Lung microvascular endothelial cell (primary cell): Measurements from ENCODE around the gene OR10G8. TPM values are rescaled to one million over a fixed set of nuclear protein-coding genes. Genes with fewer than 3 reads are reported as not detected.

Experiments used
- DNase-seq, 2 donors: peaks; one replicate each; pipeline versions ENCODE4 v3.0.0 to v3.0.0-alpha.2; 2010; ENCODE audit warnings: low read depth in 2 of 2
- total RNA-seq: library from RNA; depleted of rRNA; stranded (reverse); fragments of >200 nt; gene quantifications from 2 replicates; pipeline ENCODE4 v1.2.1, GENCODE V29; 2014

The OR10G8 gene
- total RNA-seq, 1 donor from 2014 or later, result not detected

GRCh38 chr11:124077266-124077665 is 50.7 kb downstream of the OR10G8 start:
- no peak for DNase-seq

GRCh38 chr11:124078591-124078990 is 52.0 kb downstream of the OR10G8 start:
- DNase-seq, result no peak

- DNase-seq, result no peak
Observed at GRCh38 chr11:124079631-124080326, 53.2 kb downstream of the OR10G8 start.

Other genes with a start within 250 kb of the OR10G8 start
- not detected in 2 replicates for gene OR6M1, start 220.4 kb upstream of the OR10G8 start, total RNA-seq
- gene TMEM225, start 141.1 kb upstream of the OR10G8 start, total RNA-seq, result not detected in 2 replicates
- not detected in 2 replicates for gene OR8D4, start 124.6 kb upstream of the OR10G8 start, total RNA-seq
- gene OR4D5, start 87.2 kb upstream of the OR10G8 start, total RNA-seq, result not detected in 2 replicates
- gene OR6T1, start 83.0 kb upstream of the OR10G8 start, total RNA-seq, result not detected in 2 replicates
- gene OR10S1, start 49.0 kb upstream of the OR10G8 start, total RNA-seq, result not detected in 2 replicates
- gene OR10G6, start 31.6 kb upstream of the OR10G8 start, total RNA-seq, result not detected in 2 replicates
- gene OR10G4, start 13.8 kb upstream of the OR10G8 start, total RNA-seq, result not detected in 2 replicates
- gene OR10G9, start 3.8 kb upstream of the OR10G8 start, total RNA-seq, result not detected in 2 replicates
- gene OR10G7, start 14.5 kb downstream of the OR10G8 start, total RNA-seq, result not detected in 2 replicates
- 3.2 and 4.1 TPM in 2 replicates for gene VWA5A, start 88.7 kb downstream of the OR10G8 start, total RNA-seq
- not detected in 2 replicates for gene OR10D3, start 156.5 kb downstream of the OR10G8 start, total RNA-seq
- not detected in 2 replicates for gene OR8G1, start 214.3 kb downstream of the OR10G8 start, total RNA-seq
- not detected in 2 replicates for gene OR8G5, start 229.6 kb downstream of the OR10G8 start, total RNA-seq